Measurements from ENCODE around the gene PFKM.
"Not testable (repeated sequence)": the region's sequence is repeated elsewhere in the genome, so short reads cannot be mapped to it uniquely, and the experiment has no call there.

PFKM gene

DNA sequence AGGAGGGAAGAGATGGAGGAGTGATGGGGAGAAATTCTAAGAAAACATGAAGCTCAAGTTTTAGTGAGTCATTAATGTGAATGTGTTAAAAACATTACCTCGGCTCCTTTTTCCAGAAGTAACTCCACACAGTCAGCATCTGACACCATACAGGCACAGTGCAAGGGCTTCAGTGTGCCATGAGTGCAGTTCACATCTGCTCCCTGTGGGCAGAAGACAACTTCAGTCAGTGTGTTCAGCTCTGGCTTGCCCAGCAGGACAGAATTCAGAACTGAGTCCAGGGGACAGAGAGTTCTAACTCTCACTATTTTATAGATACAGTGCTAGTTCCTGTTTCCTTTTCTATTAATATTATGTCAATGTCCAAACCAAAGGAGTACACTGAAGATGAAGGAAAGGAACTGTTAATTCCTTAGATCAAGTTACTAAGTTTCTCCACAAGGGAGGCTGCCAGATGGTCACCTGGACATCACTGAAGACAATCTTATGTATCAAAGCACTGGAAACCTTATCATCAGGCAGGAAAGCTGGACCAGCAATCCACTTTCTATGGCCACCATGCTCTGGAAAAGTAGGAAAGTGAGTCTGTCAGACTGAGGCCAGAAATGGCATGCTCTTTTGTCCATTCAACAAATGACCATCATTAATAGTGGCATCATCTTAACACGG lies 32.1 kb downstream of the PFKM start:
- Histone ChIP-seq H3K36me3 (replicated peaks; ENCODE audit: low read depth, low read length) (peaks cover 46% of the 10 kb centered on the region), H3K27ac (ENCODE audit: low read length) (peak overlapping the region; percentile 73; the same call in 1 of the 2 replicates)

DNA sequence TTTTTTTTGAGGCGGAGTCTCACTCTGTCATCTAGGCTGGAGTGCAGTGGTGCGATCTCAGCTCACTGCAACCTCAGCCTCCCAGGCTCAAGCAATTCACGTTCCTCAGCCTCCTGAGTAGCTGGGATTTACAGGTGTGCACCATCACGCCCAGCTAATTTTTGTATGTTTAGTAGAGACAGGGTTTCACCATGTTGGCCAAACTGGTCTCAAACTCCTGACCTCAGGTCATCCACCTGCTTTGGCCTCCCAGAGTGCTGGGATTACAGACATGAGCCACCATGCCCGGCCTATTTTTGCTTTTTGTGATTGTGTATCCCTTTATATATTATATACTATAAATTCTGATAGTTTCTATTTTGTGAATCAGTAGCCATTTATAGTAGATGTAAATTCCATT lies 36.6 kb downstream of the PFKM start:
- H3K27ac ChIP-seq (ENCODE audit: low read length); H3K27me3 ChIP-seq (ENCODE audit: low read depth, low read length); H3K9me3 ChIP-seq (ENCODE audit: insufficient read depth, low read length); H2AFZ ChIP-seq (ENCODE audit: low read depth, low read length); H3K4me3 ChIP-seq (ENCODE audit: low read length); H3K9ac ChIP-seq (ENCODE audit: low read length); H3K4me2 ChIP-seq (ENCODE audit: low read length); H4K20me1 ChIP-seq (ENCODE audit: insufficient read depth, low read length): not testable (repeated sequence)
- Histone ChIP-seq H3K4me1 (ENCODE audit: low read length) (peaks cover 32% of the 10 kb centered on the region), H3K36me3 (replicated peaks; ENCODE audit: low read depth, low read length) (peaks cover 16% of the 10 kb centered on the region), H3K79me2 (ENCODE audit: low read length) (peaks cover 13% of the 10 kb centered on the region)

More for the DNA sequence above, 32.1 kb downstream of the PFKM start:
- no peaks in the 10 kb centered on the region for H3K27me3 ChIP-seq (ENCODE audit: low read depth, low read length)
- no peak overlapping the region for H3K9ac ChIP-seq (ENCODE audit: low read length)
- no peak overlapping the region for H2AFZ ChIP-seq (ENCODE audit: low read depth, low read length)
- peaks cover 26% of the 10 kb centered on the region for H3K4me1 ChIP-seq (ENCODE audit: low read length)
- H3K4me2 ChIP-seq (ENCODE audit: low read length), result peak overlapping the region; percentile 35
- H3K9me3 ChIP-seq (ENCODE audit: insufficient read depth, low read length), result no peaks in the 10 kb centered on the region
- H3K79me2 ChIP-seq (ENCODE audit: low read length), result peaks cover 2% of the 10 kb centered on the region
- H4K20me1 ChIP-seq (ENCODE audit: insufficient read depth, low read length), result no peaks in the 10 kb centered on the region
- H3K4me3 ChIP-seq (ENCODE audit: low read length), result peak overlapping the region; percentile 2; the same call in 1 of the 2 replicates
- TF ChIP-seq, protein P1, sequence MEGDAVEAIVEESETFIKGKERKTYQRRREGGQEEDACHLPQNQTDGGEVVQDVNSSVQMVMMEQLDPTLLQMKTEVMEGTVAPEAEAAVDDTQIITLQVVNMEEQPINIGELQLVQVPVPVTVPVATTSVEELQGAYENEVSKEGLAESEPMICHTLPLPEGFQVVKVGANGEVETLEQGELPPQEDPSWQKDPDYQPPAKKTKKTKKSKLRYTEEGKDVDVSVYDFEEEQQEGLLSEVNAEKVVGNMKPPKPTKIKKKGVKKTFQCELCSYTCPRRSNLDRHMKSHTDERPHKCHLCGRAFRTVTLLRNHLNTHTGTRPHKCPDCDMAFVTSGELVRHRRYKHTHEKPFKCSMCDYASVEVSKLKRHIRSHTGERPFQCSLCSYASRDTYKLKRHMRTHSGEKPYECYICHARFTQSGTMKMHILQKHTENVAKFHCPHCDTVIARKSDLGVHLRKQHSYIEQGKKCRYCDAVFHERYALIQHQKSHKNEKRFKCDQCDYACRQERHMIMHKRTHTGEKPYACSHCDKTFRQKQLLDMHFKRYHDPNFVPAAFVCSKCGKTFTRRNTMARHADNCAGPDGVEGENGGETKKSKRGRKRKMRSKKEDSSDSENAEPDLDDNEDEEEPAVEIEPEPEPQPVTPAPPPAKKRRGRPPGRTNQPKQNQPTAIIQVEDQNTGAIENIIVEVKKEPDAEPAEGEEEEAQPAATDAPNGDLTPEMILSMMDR (IDR thresholded peaks at IDR 0.05; ENCODE audit: low read depth, low read length), result no peak
- no peak for TF ChIP-seq EZH2phosphoT487 (IDR thresholded peaks at IDR 0.05; ENCODE audit: low read depth)

DNA sequence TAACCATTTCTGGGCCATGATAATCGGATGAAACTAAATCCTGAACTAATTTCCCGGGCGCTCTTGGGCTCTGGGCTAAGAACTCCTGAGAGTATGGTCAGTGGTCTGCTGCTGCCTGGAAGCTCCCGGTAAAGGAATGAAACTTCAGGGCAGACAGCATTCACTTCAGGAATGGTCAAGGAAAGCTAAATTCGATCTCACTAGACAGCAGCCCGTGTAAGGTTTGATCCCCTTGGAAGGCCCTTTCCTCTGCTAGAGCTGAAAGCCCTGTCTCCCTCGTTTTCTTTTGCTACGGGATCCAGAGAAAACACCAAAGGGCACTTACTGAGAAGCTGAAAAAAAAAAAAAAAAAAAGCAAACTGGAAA lies 37.5 kb downstream of the PFKM start:
- Histone ChIP-seq H3K9ac (ENCODE audit: low read length) (peak overlapping the region; percentile 80), H3K27ac (ENCODE audit: low read length) (no peak overlapping the region; the same call in 1 of the 2 replicates), H3K4me2 (ENCODE audit: low read length) (peak overlapping the region; percentile 85), H3K9me3 (ENCODE audit: insufficient read depth, low read length) (no peaks in the 10 kb centered on the region), H2AFZ (ENCODE audit: low read depth, low read length) (no peak overlapping the region; the same call in 1 of the 2 replicates), H3K36me3 (replicated peaks; ENCODE audit: low read depth, low read length) (peaks cover 7% of the 10 kb centered on the region), H3K4me1 (ENCODE audit: low read length) (peaks cover 24% of the 10 kb centered on the region), H3K27me3 (ENCODE audit: low read depth, low read length) (no peaks in the 10 kb centered on the region), H3K4me3 (ENCODE audit: low read length) (peak overlapping the region; percentile 96), H3K79me2 (ENCODE audit: low read length) (peaks cover 13% of the 10 kb centered on the region), H4K20me1 (ENCODE audit: insufficient read depth, low read length) (no peaks in the 10 kb centered on the region)
- TF ChIP-seq EZH2phosphoT487 (IDR thresholded peaks at IDR 0.05; ENCODE audit: low read depth), result no peak
- TF ChIP-seq, protein P1 (IDR thresholded peaks at IDR 0.05; ENCODE audit: low read depth, low read length), result no peak

DNA sequence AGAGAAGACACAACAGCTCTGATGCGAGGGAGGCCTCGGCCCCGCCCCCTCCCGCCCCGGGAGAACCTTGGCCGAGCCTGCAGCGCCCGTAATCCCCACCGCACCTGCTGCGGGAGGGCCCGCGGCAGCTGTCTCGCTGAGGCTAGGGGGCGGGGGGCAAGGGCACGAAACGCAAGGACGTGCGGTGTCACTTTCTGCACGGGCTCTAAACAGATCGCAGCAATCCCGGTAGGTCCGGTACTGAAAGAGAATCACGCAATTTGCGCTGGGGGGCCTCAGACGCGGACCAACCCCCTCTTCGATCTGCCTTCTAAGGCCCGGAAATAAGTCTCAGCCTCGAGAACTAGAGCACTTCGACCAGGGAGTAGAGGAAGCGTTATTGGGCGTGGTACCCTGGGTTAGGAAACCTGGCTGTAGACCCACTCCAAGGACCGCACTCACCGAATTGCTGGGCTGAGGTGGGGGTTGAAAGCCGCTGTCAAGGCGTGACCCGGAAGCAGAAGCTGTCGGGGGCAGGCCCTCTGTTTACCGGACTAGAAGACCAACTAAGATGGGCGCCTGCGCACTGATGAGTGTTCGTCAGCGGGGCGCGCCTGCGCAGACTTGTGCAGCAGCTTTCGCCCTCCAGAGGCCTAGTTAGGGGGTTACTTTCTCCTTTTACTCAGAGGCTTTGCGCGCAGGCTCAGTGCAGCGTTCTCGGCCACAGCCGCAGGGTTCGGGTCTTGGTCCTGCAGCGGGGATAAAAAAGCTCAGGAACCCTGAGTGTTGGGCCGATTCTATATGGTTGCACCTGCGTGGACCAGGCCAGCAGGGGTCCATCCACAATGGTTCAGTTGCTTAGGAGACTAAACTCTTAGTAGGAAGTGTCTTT lies 38.1 kb downstream of the PFKM start, which contains the start of gene ASB8:
Gene ASB8 (minus strand): TSS at position 498 of the 871 bp plus-strand sequence. CDS start 4,019 bp downstream, outside the sequence.
- H3K36me3 ChIP-seq (replicated peaks; ENCODE audit: low read depth, low read length), result peaks cover 6% of the 10 kb centered on the region
- H3K9me3 ChIP-seq (ENCODE audit: insufficient read depth, low read length), result no peaks in the 10 kb centered on the region
- peak within 1 kb of the TSS; percentile 98 for H2AFZ ChIP-seq (ENCODE audit: low read depth, low read length)
- H3K27me3 ChIP-seq (ENCODE audit: low read depth, low read length), result no peaks in the 10 kb centered on the region
- TF ChIP-seq EZH2phosphoT487 (IDR thresholded peaks at IDR 0.05; ENCODE audit: low read depth), result no peak
- TF ChIP-seq, protein P1 (IDR thresholded peaks at IDR 0.05; ENCODE audit: low read depth, low read length), result peak; percentile 44
- peak within 1 kb of the TSS; percentile 85 for H3K9ac ChIP-seq (ENCODE audit: low read length)
- peak within 1 kb of the TSS; percentile 96 for H3K4me3 ChIP-seq (ENCODE audit: low read length)
- H3K27ac ChIP-seq (ENCODE audit: low read length), result peak within 1 kb of the TSS; percentile 69
- H3K4me1 ChIP-seq (ENCODE audit: low read length), result peaks cover 18% of the 10 kb centered on the region
- H3K4me2 ChIP-seq (ENCODE audit: low read length), result peak within 1 kb of the TSS; percentile 97
- H4K20me1 ChIP-seq (ENCODE audit: insufficient read depth, low read length), result no peaks in the 10 kb centered on the region
- peaks cover 13% of the 10 kb centered on the region for H3K79me2 ChIP-seq (ENCODE audit: low read length)

Data from OCI-LY3 (cell line).